Heart right ventricle (tissue), 16 donors: ENCODE results near the gene DNAJB14. TPM values are rescaled to one million over a fixed set of nuclear protein-coding genes. Genes with fewer than 3 reads are reported as not detected.

Experiments
- ATAC-seq, 8 donors: fragments of 200-7000 bp; cut with Tn5 transposase; one replicate each; pipeline ENCODE4 v1.9.1; 2020; ENCODE audit warnings: mild to moderate bottlenecking in 8 of 8, moderate library complexity in 8 of 8, moderate number of reproducible peaks in 1 of 8
- DNase-seq, 2 donors: peaks; one replicate each; pipeline ENCODE4 v3.0.0-alpha.2; 2020
- H3K27ac ChIP-seq, 10 donors: fragments of 200-600 bp; sonication (generic) in 2 of 10; one replicate each; pipeline versions ENCODE4 v1.5.0 to v1.8.0; 2020 to 2022; ENCODE audit warnings: mild to moderate bottlenecking in 3 of 10
- H3K27me3 ChIP-seq, 7 donors: fragments of 200-600 bp; one replicate each; pipeline ENCODE4 v1.8.0; 2021 to 2022; ENCODE audit warnings: mild to moderate bottlenecking in 2 of 7
- H3K36me3 ChIP-seq, 9 donors: fragments of 200-600 bp; sonication (generic) in 1 of 9; one replicate each; pipeline versions ENCODE4 v1.5.0 to v1.8.0; 2020 to 2022; ENCODE audit warnings: mild to moderate bottlenecking in 2 of 9
- H3K4me1 ChIP-seq, 9 donors: fragments of 200-600 bp; sonication (generic) in 1 of 9; one replicate each; pipeline versions ENCODE4 v1.5.0 to v1.8.0; 2020 to 2022; ENCODE audit warnings: mild to moderate bottlenecking in 4 of 9
- H3K4me3 ChIP-seq, 10 donors: fragments of 200-600 bp; sonication (generic) in 2 of 10; one replicate each; pipeline versions ENCODE4 v1.5.0 to v1.8.0; 2020 to 2022; ENCODE audit warnings: mild to moderate bottlenecking in 7 of 10, moderate library complexity in 2 of 10
- H3K9me3 ChIP-seq, 11 donors: fragments of 200-600 bp in 10 of 11; sonication (generic) in 2 of 11; one replicate each; pipeline versions ENCODE4 v1.5.0 to v1.8.0; 2013 to 2022; ENCODE audit warnings: mild to moderate bottlenecking in 2 of 11, control low read depth in 1 of 11, moderate library complexity in 1 of 11
- WGBS, 2 donors: extraction: QIAGEN DNeasy Blood & Tissue Kit; methylation state at CpG; one replicate each; pipeline ENCODE4 v1.1.7; 2013; ENCODE audit warnings: inconsistent platforms in 1 of 2; 5-methylcytosine and 5-hydroxymethylcytosine counted together
- intact Hi-C, 10 donors: fragments of 100-400 bp; cut with DNase I; formaldehyde crosslinking; loops; one replicate each; pipeline versions ENCODE4 v1.11.1 to v1.14.2; 2022
- polyA plus RNA-seq, 2 donors: library from polyadenylated mRNA; stranded (reverse); fragments of 200-250 nt; gene quantifications; one replicate each; pipeline ENCODE4 v1.2.3, GENCODE V29; 2013
- total RNA-seq, 10 donors: library from RNA; stranded (reverse); fragmentation: NEBNext Ultra II Directional in 3 of 10; extraction: Animal tissue kit (Norgen Biotek cat#: 25700) in 3 of 10; gene quantifications; one replicate each; pipeline versions ENCODE4 v1.2.1 to v1.2.4, GENCODE V29; 2021 to 2023
- TF ChIP-seq, protein P1 (sequence below), 9 donors: fragments of 200-600 bp; sonication (generic) in 2 of 9; IDR thresholded peaks; one replicate each; pipeline versions ENCODE4 v1.5.0 to v1.8.0; 2021 to 2022; ENCODE audit warnings: antibody characterized with exemption in 9 of 9, mild to moderate bottlenecking in 5 of 9, moderate library complexity in 1 of 9
- donor health status: Arrhythmogenic right ventricular cardiomyopathy.
- donor health status: ischemic (EF 13 %, LVEDD 7.1; RV severe dilation, severe dysfunction).
- donor health status: healthy with polysubstance abuse.
- donor health status: DM: no; HTN: yes; CAD: no.
- donor health status: DM: no; HTN: no; CAD: no.
- donor health status: ischemic (EF 25% LVEDD 6.9; RV normal size, moderate dysfunction).
- donor health status: ischemic (EF 25% LVEDD 5.7; RV mildly dilated, moderate dysfunction).
- donor health status: healthy.
- donor health status: DM: yes; HTN: yes; CAD: no.
- donor health status: Ischemic cardiomyopathy.
- donor health status: ischemic (EF 35%, LVEDD 5.7; RV mildly dilated, moderate dysfunction).
- donor health status: nonischemic (EF 11% LVEDD 7.7; RV severe dilation, severe dysfunction).
- donor health status: DM: yes; HTN: yes; CAD: no.
- donor health status: PGD.
- donor health status: ischemic (EF 29% LVEDD 5.4; RV normal size, mild dysfunction).
- donor health status: nonischemic (EF 23%, LVEDD 6.1; RV moderate dilation, normal function).

DNAJB14 gene
- total and polyA plus RNA-seq, 12 donors, result 4.7 to 25.9 (median 19.6) TPM

DNA sequence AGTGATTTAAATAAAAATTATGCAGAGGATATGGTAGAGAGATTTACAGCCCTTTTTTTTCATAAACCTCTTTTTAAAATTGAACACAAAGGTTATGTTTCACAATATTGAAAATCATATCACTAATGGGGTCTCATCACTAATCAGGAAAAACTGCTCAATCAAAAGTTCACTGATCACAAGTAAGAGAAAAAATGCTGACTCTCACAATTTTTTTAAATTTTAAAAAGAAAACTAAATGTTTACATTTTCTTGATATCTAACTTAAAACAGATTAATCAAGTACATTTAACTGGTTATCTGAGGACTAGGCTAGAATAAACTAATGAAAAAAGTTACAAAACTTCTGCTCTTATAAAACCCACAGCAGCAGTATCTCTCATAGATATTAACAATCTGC, 60.7 kb downstream of the DNAJB14 start:
- ATAC-seq (no peak), DNase-seq (no peak)
- no peak overlapping the region for H3K27ac ChIP-seq
- H3K4me1 ChIP-seq, result peaks cover 0 to 28% (median 11%) of the 10 kb centered on the region in 9 donors
- H3K36me3 ChIP-seq, result peaks cover 0 to 81% (median 21%) of the 10 kb centered on the region in 9 donors
- H3K4me3 ChIP-seq, result no peak overlapping the region
- H3K27me3 ChIP-seq, result no peaks in the 10 kb centered on the region
- TF ChIP-seq, protein P1, sequence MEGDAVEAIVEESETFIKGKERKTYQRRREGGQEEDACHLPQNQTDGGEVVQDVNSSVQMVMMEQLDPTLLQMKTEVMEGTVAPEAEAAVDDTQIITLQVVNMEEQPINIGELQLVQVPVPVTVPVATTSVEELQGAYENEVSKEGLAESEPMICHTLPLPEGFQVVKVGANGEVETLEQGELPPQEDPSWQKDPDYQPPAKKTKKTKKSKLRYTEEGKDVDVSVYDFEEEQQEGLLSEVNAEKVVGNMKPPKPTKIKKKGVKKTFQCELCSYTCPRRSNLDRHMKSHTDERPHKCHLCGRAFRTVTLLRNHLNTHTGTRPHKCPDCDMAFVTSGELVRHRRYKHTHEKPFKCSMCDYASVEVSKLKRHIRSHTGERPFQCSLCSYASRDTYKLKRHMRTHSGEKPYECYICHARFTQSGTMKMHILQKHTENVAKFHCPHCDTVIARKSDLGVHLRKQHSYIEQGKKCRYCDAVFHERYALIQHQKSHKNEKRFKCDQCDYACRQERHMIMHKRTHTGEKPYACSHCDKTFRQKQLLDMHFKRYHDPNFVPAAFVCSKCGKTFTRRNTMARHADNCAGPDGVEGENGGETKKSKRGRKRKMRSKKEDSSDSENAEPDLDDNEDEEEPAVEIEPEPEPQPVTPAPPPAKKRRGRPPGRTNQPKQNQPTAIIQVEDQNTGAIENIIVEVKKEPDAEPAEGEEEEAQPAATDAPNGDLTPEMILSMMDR (IDR thresholded peaks at IDR 0.05), result no peak
- intact Hi-C loops, result loop anchor here in 6 of 10 donors (5.0 to 10.0 kb wide), 5 partner anchors 62 to 323 kb away; partner anchors contain the start of genes TRMT10A (in 3 of the 6), DAPP1 (in 2 of the 6) and DNAJB14 (in 1 of the 6)
- no peaks in the 10 kb centered on the region for H3K9me3 ChIP-seq

DNA sequence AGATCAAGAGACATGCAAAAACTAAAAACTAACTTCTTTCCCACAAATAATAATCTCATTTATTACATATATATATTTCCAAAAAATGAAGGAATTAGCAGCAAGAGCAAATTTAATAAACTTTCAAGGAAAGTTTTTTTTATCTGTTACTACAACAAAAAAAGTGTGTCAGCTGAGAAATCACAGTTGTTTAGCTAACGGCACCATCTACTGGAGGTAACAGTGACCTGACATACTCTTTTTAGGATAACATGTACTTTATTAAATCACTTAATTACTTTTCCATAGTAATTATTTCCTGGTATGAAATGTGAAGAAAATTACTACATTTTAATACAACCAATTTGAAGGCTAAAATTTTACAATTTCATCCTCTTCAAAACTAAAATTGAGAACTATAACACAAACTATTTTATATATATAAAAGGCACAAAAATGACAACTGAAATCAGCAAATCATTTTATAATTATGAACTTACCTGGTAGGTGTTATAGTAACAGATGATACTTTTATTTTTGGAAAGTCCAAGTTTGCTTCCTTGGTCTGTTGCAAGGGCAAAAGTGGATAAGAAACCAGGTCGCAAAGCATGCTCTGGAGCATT, 61.3 kb downstream of the DNAJB14 start:
- peaks cover 0 to 23% (median 7%) of the 10 kb centered on the region in 9 donors for H3K4me1 ChIP-seq
- peaks cover 0 to 85% (median 25%) of the 10 kb centered on the region in 9 donors for H3K36me3 ChIP-seq
- H3K4me3 ChIP-seq, result no peak overlapping the region
- no peaks in the 10 kb centered on the region for H3K27me3 ChIP-seq
- TF ChIP-seq, protein P1 (IDR thresholded peaks at IDR 0.05), result peak in 8 of 9 donors; percentile 26 to 60 (median 51)
- ATAC-seq (no peak), DNase-seq (no peak)
- H3K9me3 ChIP-seq, result no peaks in the 10 kb centered on the region
- no peak overlapping the region for H3K27ac ChIP-seq
- WGBS, 2 donors, result 65 to 70% methylated on average over 2 of the region's 2 CpGs
- intact Hi-C loops, result loop anchor here in 6 of 10 donors (5.0 to 10.0 kb wide), 5 partner anchors 62 to 323 kb away; partner anchors contain the start of genes TRMT10A (in 3 of the 6), DAPP1 (in 2 of the 6) and DNAJB14 (in 1 of the 6)

DNA sequence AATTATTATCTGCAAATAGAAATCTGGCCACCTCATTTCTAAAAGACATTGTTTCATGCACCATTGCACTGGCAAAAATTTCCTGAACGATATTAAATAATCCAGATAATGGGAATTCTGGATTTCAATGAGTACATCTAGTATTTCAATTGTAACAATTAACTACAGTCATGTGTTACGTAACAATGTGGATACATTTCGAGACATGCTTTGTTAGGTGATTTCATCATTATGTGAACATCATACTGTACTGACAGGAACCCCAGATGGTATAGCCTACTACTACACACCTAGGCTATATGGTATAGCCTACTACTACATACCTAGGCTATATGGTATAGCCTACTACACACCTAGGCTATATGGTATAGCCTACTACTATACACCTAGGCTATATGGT, 67.0 kb downstream of the DNAJB14 start:
- no peak for DNase-seq

DNA sequence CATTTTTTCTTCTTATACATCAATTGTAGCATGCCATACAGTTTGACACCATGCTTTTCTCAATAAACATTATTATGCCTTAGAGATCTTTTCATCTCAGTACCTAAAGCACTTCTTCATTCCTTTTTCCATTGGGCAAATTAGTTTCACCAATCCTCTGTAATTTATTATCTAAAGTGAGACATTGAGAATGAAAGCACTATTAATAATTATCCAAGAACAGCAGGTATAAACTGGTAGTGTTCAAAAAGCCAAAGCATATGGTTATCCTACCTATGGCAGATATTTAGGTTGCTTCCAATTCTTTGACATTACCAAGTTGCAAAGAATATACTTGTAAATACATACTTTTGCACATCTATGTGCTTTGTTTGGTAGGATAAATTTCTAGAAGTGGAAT, 67.8 kb downstream of the DNAJB14 start:
- H3K27me3 ChIP-seq, result no peaks in the 10 kb centered on the region
- no peaks in the 10 kb centered on the region for H3K9me3 ChIP-seq
- H3K36me3 ChIP-seq, result peaks cover 0 to 71% (median 29%) of the 10 kb centered on the region in 9 donors
- TF ChIP-seq, protein P1 (IDR thresholded peaks at IDR 0.05), result no peak
- H3K4me3 ChIP-seq, result no peak overlapping the region
- DNase-seq, result no peak
- no peak overlapping the region for H3K27ac ChIP-seq
- no peaks in the 10 kb centered on the region for H3K4me1 ChIP-seq
- ATAC-seq, result no peak
- intact Hi-C loops, result loop anchor here in 2 of 10 donors (10.0 kb wide), 2 partner anchors 64 to 324 kb away; partner anchors contain the start of gene DAPP1 (in 1 of the 2)

More for the DNA sequence above, 67.0 kb downstream of the DNAJB14 start:
- H3K4me3 ChIP-seq, result no peak overlapping the region
- H3K27me3 ChIP-seq, result no peaks in the 10 kb centered on the region
- WGBS, 2 donors, result 91 to 93% methylated on average over 3 of the region's 3 CpGs
- H3K27ac ChIP-seq, result no peak overlapping the region
- no peaks in the 10 kb centered on the region for H3K9me3 ChIP-seq
- TF ChIP-seq, protein P1 (IDR thresholded peaks at IDR 0.05), result no peak
- peaks cover 0 to 79% (median 36%) of the 10 kb centered on the region in 9 donors for H3K36me3 ChIP-seq
- H3K4me1 ChIP-seq, result no peaks in the 10 kb centered on the region
- intact Hi-C loops, result loop anchor here in 2 of 10 donors (10.0 kb wide), 2 partner anchors 65 to 325 kb away; partner anchors contain the start of gene DAPP1 (in 1 of the 2)
- ATAC-seq, result no peak
